Lower leg skin (tissue), 3 donors: ENCODE measurements around the gene FCGBP.

Experiments used
- CTCF ChIP-seq, 3 donors: fragments of 450-650 bp; IDR thresholded peaks; one replicate each; pipeline ENCODE4 v1.5.1; 2016; ENCODE audit warnings: antibody characterized with exemption in 3 of 3, mild to moderate bottlenecking in 3 of 3, moderate library complexity in 2 of 3
- POLR2A ChIP-seq, 2 donors: fragments of 450-650 bp; IDR thresholded peaks; one replicate each; pipeline ENCODE4 v1.6.1; 2016 to 2017; ENCODE audit warnings: antibody characterized with exemption in 2 of 2, mild to moderate bottlenecking in 1 of 2, moderate library complexity in 1 of 2

- TF ChIP-seq CTCF (IDR thresholded peaks at IDR 0.05) (no peak), POLR2A (IDR thresholded peaks at IDR 0.05) (no peak)
These were observed 27.4 kb downstream of the FCGBP start for GRCh38 chr19:39906820-39907611.
